GM12878 (cell line): Measurements from ENCODE around the gene ALG10. TPM values are rescaled to one million over a fixed set of nuclear protein-coding genes. Genes with fewer than 3 reads are reported as not detected.

ENCODE experiments used
- ATAC-seq: fragments of 200-7000 bp; cut with Tn5 transposase; 3 replicates; pipeline ENCODE4 v1.9.1; 2020; ENCODE audit warnings: mild to moderate bottlenecking, moderate library complexity
- BruUV-seq: library from RNA; stranded (reverse); fragments of 400-500 nt; replicated peaks from 2 replicates; lab custom pipeline; 2021; lab: Mats Ljungman, UMichigan
- CTCF ChIA-PET: fragments of 300-600 bp; sonication (Branson Sonifier 250); formaldehyde crosslinking; extraction: SDS; loops from one replicate; lab custom pipeline; 2021; ENCODE audit warnings: inconsistent platforms; lab: Yijun Ruan, JAX
- POLR2A ChIA-PET: fragments of 350-600 bp; formaldehyde crosslinking; extraction: SDS; loops from one replicate; lab custom pipeline; 2021; ENCODE audit warnings: inconsistent platforms; lab: Charles Lee
- RAD21 ChIA-PET: fragments of 300-600 bp; sonication (Branson Sonifier 250); formaldehyde crosslinking; loops from one replicate; lab custom pipeline; 2023; ENCODE audit warnings: antibody characterized with exemption; ENCODE audit not compliant: unreplicated experiment; lab: Charles Lee
- SMC1A ChIA-PET: fragments of 300-600 bp; sonication (Branson Sonifier 250); formaldehyde crosslinking; loops from one replicate; lab custom pipeline; 2023; ENCODE audit not compliant: unreplicated experiment, uncharacterized antibody; lab: Charles Lee
- DNase-seq: peaks from one replicate; pipeline ENCODE4 v3.0.0-alpha.2; 2011; ENCODE audit warnings: low read depth, low spot score
- FAIRE-seq: peaks from 3 replicates; lab custom pipeline; 2011; peaks lifted over from hg19 to GRCh38; lab: Jason Lieb, UNC
- H2AFZ ChIP-seq: 2 replicates; pipeline ENCODE4 v1.6.0; 2011; ENCODE audit warnings: low read depth, low read length, control low read depth; ENCODE audit not compliant: control insufficient read depth
- H3K27ac ChIP-seq: 2 replicates; pipeline ENCODE4 v1.5.1; 2011; ENCODE audit warnings: control low read depth; ENCODE audit not compliant: control insufficient read depth, insufficient read depth
- H3K27me3 ChIP-seq, 2 experiments: replicated peaks in 1 of 2; 2 replicates each; pipeline versions ENCODE4 v1.6.0 to v1.6.1; 2011; ENCODE audit warnings: low read length in 1 of 2; ENCODE audit not compliant: control insufficient read depth in 2 of 2, insufficient read depth in 2 of 2
- H3K36me3 ChIP-seq, 2 experiments: 2 replicates each; pipeline ENCODE4 v1.5.1; 2011; ENCODE audit warnings: low read length in 1 of 2; ENCODE audit not compliant: control insufficient read depth in 2 of 2, insufficient read depth in 2 of 2
- H3K4me1 ChIP-seq: 2 replicates; pipeline ENCODE4 v1.6.1; 2011; ENCODE audit warnings: mild to moderate bottlenecking, low read length, moderate library complexity, mixed read lengths; ENCODE audit not compliant: control insufficient read depth, insufficient read depth
- H3K4me2 ChIP-seq: 2 replicates; pipeline ENCODE4 v1.6.0; 2011; ENCODE audit warnings: control low read depth; ENCODE audit not compliant: control insufficient read depth, insufficient read depth
- H3K4me3 ChIP-seq: fragments of 200-600 bp; sonication (generic); 2 replicates; pipeline ENCODE4 v1.5.1; 2016
- H3K79me2 ChIP-seq: 2 replicates; pipeline ENCODE4 v1.6.0; 2011; ENCODE audit warnings: low read length; ENCODE audit not compliant: control insufficient read depth, insufficient read depth
- H3K9ac ChIP-seq: 2 replicates; pipeline ENCODE4 v1.8.0; 2011; ENCODE audit warnings: low read length, control low read depth, mixed read lengths; ENCODE audit not compliant: control insufficient read depth, insufficient read depth
- H3K9me3 ChIP-seq: replicated peaks from 3 replicates; pipeline ENCODE4 v1.5.1; 2011; ENCODE audit warnings: mild to moderate bottlenecking, low read length; ENCODE audit not compliant: control insufficient read depth, insufficient read depth
- H4K20me1 ChIP-seq: 2 replicates; pipeline ENCODE4 v1.6.0; 2011; ENCODE audit not compliant: control insufficient read depth, insufficient read depth
- EGR1 ChIP-seq, 2 experiments: IDR thresholded peaks; 1 replicate in 1 of 2; 2 replicates in 1 of 2; pipeline ENCODE4 v1.6.1; 2011 to 2012; ENCODE audit warnings: low read depth in 2 of 2, low read length in 2 of 2, borderline replicate concordance in 1 of 2, mild to moderate bottlenecking in 1 of 2, moderate library complexity in 1 of 2
- EZH2 ChIP-seq: IDR thresholded peaks from 2 replicates; pipeline ENCODE4 v1.6.1; 2012; ENCODE audit warnings: low read depth, mild to moderate bottlenecking, control low read depth, inconsistent platforms, low read length, borderline replicate concordance; ENCODE audit not compliant: control insufficient read depth
- HDAC2 ChIP-seq: fragments of 200-600 bp; sonication (generic); IDR thresholded peaks from 2 replicates; pipeline ENCODE4 v1.6.1; 2017
- JUNB ChIP-seq: IDR thresholded peaks from 2 replicates; pipeline ENCODE4 v1.6.1; 2016; ENCODE audit warnings: antibody characterized with exemption, mild to moderate bottlenecking
- TCF12 ChIP-seq: IDR thresholded peaks from 2 replicates; pipeline ENCODE4 v1.6.1; 2011; ENCODE audit warnings: low read depth, mild to moderate bottlenecking, low read length
- WRNIP1 ChIP-seq: IDR thresholded peaks from 2 replicates; pipeline ENCODE4 v1.6.1; 2011; ENCODE audit warnings: low read depth, low read length, improper control_type of control experiment, borderline replicate concordance
- ZSCAN29 ChIP-seq: fragments of 450-650 bp; IDR thresholded peaks from 2 replicates; pipeline ENCODE4 v1.6.1; 2017; ENCODE audit warnings: mild to moderate bottlenecking, moderate library complexity
- WGBS: methylation state at CpG from one replicate; pipeline ENCODE4 v1.1.6; 2016; ENCODE audit warnings: low lambda C conversion rate; ENCODE audit not compliant: insufficient replicate concordance, insufficient coverage; ENCODE audit errors: missing lambda C conversion rate; 5-methylcytosine and 5-hydroxymethylcytosine counted together
- in situ Hi-C: fragments of 300-500 bp; cut with MboI; formaldehyde crosslinking; loops from 9 replicates; pipeline ENCODE4 v1.14.3; 2018; ENCODE audit warnings: mixed read lengths
- intact Hi-C: fragments of 100-400 bp; cut with micrococcal nuclease; formaldehyde crosslinking; loops from one replicate; pipeline ENCODE4 v1.14.2; 2022; ENCODE audit not compliant: unreplicated experiment
- polyA plus RNA-seq, 11 experiments: library from polyadenylated mRNA; depleted of rRNA in 4 of 11; unstranded in 6 of 11; stranded (reverse) in 5 of 11; fragments of >200 nt; fragmentation: Nextera tagmentation in 4 of 11; fragmentation: Illumina TruSeq in 1 of 11; extraction: Ambion mirVana in 4 of 11; extraction: Trizol in 1 of 11; gene quantifications; 1 replicate in 1 of 11; 2 replicates in 10 of 11; pipeline versions ENCODE4 v1.2.1 to v1.2.3, GENCODE V29; 2011 to 2016; ENCODE audit warnings: inconsistent platforms in 2 of 11, missing spikeins in 2 of 11, low read depth in 1 of 11
- total RNA-seq, 4 experiments: library from RNA; depleted of rRNA in 3 of 4; stranded (reverse); fragments of >200 nt in 3 of 4; fragmentation: Illumina TruSeq in 1 of 4; extraction: Trizol in 1 of 4; gene quantifications; 2 replicates each; pipeline versions ENCODE4 v1.2.1 to v1.2.3, GENCODE V29; 2013 to 2021
- TF ChIP-seq, protein P1 (sequence below): fragments of 450-650 bp; formaldehyde crosslinking; IDR thresholded peaks from 2 replicates; pipeline ENCODE4 v1.4.0; 2020; ENCODE audit warnings: mild to moderate bottlenecking, moderate library complexity
- TF ChIP-seq, protein P2 (sequence below): fragments of 450-650 bp; IDR thresholded peaks from 2 replicates; pipeline ENCODE4 v1.6.1; 2018; ENCODE audit warnings: mild to moderate bottlenecking, low read depth, moderate library complexity; ENCODE audit not compliant: partially characterized antibody
- TF ChIP-seq, protein P3 (sequence below): IDR thresholded peaks from 2 replicates; pipeline ENCODE4 v1.6.1; 2012; ENCODE audit warnings: low read depth, low read length, improper control_type of control experiment

The ALG10 gene
- total and polyA plus RNA-seq, 10 of the 15 experiments (the other 5 are each of a cell fraction or from before 2014, with no cell fraction given) = 3.1 to 25.4 (median 7.3) TPM

DNA sequence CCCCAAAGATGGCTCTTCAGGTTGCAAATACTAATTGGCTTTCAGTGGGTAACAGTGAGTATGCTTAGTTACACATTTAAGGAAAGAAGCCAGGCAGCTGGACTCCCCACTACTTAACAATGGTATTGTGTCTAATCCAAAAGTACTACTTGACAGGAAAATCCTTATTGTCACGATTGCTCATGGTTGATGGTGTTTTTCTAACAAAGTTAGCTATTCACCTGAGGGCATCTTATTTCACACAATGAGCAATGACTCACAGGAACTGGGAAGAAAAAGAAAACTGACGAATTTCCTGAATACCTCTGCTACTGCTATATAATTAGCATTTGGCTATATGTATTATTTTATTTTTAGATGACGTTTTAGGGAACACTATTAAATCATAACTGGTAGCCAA lies 33.4 kb upstream of the ALG10 start (continued):
- TF ChIP-seq EGR1 (IDR thresholded peaks at IDR 0.05; ENCODE audit: borderline replicate concordance in 1 of 2, low read depth in 2 of 2, low read length in 2 of 2) (no peak), TCF12 (no peak)
- TF ChIP-seq, protein P1, sequence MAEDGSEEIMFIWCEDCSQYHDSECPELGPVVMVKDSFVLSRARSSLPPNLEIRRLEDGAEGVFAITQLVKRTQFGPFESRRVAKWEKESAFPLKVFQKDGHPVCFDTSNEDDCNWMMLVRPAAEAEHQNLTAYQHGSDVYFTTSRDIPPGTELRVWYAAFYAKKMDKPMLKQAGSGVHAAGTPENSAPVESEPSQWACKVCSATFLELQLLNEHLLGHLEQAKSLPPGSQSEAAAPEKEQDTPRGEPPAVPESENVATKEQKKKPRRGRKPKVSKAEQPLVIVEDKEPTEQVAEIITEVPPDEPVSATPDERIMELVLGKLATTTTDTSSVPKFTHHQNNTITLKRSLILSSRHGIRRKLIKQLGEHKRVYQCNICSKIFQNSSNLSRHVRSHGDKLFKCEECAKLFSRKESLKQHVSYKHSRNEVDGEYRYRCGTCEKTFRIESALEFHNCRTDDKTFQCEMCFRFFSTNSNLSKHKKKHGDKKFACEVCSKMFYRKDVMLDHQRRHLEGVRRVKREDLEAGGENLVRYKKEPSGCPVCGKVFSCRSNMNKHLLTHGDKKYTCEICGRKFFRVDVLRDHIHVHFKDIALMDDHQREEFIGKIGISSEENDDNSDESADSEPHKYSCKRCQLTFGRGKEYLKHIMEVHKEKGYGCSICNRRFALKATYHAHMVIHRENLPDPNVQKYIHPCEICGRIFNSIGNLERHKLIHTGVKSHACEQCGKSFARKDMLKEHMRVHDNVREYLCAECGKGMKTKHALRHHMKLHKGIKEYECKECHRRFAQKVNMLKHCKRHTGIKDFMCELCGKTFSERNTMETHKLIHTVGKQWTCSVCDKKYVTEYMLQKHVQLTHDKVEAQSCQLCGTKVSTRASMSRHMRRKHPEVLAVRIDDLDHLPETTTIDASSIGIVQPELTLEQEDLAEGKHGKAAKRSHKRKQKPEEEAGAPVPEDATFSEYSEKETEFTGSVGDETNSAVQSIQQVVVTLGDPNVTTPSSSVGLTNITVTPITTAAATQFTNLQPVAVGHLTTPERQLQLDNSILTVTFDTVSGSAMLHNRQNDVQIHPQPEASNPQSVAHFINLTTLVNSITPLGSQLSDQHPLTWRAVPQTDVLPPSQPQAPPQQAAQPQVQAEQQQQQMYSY (CRISPR knock-in tag) = no peak
- TF ChIP-seq, all 136 proteins: peak for 0

DNA sequence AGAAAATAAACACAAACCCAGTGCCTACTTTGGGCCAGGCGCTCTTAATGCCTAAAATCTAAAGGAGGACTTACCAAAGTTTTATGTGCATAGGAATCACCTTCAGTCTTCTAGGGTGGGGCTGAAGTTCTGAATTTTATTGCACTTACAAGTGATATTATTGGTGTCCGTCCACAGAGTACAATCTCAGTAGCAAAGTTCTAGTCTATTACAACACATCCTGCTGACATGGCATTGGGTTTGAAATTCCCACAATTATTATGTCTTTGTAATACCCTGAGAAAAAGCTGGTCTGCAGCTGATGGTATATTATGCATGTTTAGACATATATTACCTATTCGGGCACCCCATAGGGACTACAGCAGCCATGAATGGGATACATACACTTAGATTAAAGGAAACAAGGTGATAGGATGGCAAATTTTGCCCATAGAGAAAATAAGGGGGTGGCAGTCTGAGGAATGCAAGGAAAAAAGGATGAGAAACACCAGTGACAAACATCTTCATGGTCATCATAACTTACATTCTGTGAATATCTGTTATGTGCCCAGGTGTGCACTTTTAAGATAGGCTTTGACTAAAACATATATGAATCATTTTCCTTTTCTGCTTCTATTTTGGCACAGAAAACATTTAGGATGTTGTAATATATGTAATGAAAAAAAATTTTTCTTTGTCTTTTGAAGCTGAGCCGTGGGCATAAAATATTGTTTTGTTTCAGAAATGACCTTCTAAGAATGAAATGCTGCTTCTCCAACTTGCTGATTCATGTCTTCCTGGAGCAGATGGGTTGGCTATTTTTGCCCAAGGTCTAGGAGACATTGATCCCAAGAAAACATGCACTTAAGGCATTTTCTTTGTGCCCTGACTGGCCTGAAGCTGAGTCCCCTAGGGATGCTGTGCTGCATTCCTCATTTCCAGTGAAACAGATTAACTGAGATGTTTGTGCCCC lies 27.2 kb upstream of the ALG10 start:
- in situ Hi-C loops (no loop called here), intact Hi-C loops (no loop called here)
- WGBS = 28% methylated on average over 4 of the region's 4 CpGs
- no peak for DNase-seq
- FAIRE-seq = no peak
- POLR2A ChIA-PET = no interaction called here
- SMC1A ChIA-PET = no interaction called here
- Histone ChIP-seq H3K27me3 (no peaks in the 10 kb centered on the region), H4K20me1 (no peaks in the 10 kb centered on the region), H3K36me3 (no peaks in the 10 kb centered on the region), H3K9ac (no peak overlapping the region), H3K27ac (no peak overlapping the region), H3K4me1 (no peaks in the 10 kb centered on the region), H3K9me3 (no peaks in the 10 kb centered on the region), H3K4me2 (no peak overlapping the region), H2AFZ (no peak overlapping the region), H3K4me3 (no peak overlapping the region), H3K79me2 (no peaks in the 10 kb centered on the region)
- no TSS peak for BruUV-seq
- RAD21 ChIA-PET = no interaction called here
- CTCF ChIA-PET = no interaction called here
- ATAC-seq = no peak
- no peak for TF ChIP-seq ZSCAN29
- no peak for TF ChIP-seq JUNB
- TF ChIP-seq, protein P2, sequence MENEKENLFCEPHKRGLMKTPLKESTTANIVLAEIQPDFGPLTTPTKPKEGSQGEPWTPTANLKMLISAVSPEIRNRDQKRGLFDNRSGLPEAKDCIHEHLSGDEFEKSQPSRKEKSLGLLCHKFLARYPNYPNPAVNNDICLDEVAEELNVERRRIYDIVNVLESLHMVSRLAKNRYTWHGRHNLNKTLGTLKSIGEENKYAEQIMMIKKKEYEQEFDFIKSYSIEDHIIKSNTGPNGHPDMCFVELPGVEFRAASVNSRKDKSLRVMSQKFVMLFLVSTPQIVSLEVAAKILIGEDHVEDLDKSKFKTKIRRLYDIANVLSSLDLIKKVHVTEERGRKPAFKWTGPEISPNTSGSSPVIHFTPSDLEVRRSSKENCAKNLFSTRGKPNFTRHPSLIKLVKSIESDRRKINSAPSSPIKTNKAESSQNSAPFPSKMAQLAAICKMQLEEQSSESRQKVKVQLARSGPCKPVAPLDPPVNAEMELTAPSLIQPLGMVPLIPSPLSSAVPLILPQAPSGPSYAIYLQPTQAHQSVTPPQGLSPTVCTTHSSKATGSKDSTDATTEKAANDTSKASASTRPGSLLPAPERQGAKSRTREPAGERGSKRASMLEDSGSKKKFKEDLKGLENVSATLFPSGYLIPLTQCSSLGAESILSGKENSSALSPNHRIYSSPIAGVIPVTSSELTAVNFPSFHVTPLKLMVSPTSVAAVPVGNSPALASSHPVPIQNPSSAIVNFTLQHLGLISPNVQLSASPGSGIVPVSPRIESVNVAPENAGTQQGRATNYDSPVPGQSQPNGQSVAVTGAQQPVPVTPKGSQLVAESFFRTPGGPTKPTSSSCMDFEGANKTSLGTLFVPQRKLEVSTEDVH = no peak
- TF ChIP-seq HDAC2 = no peak
- TF ChIP-seq, protein P3, sequence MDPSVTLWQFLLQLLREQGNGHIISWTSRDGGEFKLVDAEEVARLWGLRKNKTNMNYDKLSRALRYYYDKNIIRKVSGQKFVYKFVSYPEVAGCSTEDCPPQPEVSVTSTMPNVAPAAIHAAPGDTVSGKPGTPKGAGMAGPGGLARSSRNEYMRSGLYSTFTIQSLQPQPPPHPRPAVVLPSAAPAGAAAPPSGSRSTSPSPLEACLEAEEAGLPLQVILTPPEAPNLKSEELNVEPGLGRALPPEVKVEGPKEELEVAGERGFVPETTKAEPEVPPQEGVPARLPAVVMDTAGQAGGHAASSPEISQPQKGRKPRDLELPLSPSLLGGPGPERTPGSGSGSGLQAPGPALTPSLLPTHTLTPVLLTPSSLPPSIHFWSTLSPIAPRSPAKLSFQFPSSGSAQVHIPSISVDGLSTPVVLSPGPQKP = no peak
- TF ChIP-seq WRNIP1 = no peak
- no peak for TF ChIP-seq TCF12
- TF ChIP-seq EZH2 = no peak
